Cardiac septum (tissue), 1 donor: Measurements from ENCODE around the gene GRAP2. TPM values are rescaled to one million over a fixed set of nuclear protein-coding genes. Genes with fewer than 3 reads are reported as not detected.

Source experiments
- DNase-seq: peaks from one replicate; pipeline ENCODE4 v3.0.0-alpha.2; 2020; ENCODE audit warnings: low spot score
- intact Hi-C: fragments of 100-400 bp; cut with DNase I; formaldehyde crosslinking; loops from one replicate; pipeline ENCODE4 v1.14.0; 2022
- total RNA-seq: library from RNA; stranded (reverse); fragmentation: NEBNext Ultra II Directional; extraction: Animal tissue kit (Norgen Biotek cat#: 25700); gene quantifications from one replicate; pipeline ENCODE4 v1.2.1, GENCODE V29; 2021
- donor health status: DM: no; HTN: no; CAD: no.

GRAP2 gene
- total RNA-seq, 1 donor from 2014 or later, result 1.2 TPM

GRCh38 chr22:39917776-39918495 is 17.1 kb downstream of the GRAP2 start:
- intact Hi-C loops, result no loop called here
- DNase-seq, result no peak

DNA sequence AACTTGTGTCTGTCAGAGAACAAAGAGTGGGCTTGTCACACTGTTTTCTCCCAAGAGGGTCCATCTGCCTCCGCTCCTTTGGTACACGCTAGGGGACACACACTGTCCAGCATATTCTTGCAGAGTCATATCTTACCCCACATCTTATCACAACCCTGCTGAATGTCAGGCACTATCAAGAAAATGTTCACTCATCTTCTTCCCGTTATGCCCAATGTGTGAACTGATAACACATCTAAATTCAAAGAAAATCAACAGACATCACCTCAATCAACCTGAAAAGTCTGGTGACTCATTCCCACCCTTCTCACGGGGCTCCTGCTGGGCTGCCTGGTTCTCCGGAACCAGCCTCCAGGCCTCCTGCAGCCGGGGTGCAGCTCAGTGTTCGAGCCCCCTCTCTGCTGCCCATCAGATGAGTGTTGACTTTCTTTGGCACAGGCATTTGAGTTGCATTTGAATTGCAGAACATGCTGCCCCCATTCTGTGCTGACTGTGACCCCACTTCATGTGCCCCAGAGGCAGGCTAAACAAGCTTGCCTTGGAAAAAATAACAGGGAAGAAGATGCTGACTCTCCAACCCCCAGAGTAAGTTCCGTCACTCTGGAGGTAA is 19.4 kb downstream of the GRAP2 start:
- intact Hi-C loops, result no loop called here
- no peak for DNase-seq

- intact Hi-C loops, result no loop called here
- DNase-seq, result no peak
Observed at GRCh38 chr22:39923696-39924095, 22.8 kb downstream of the GRAP2 start.

- intact Hi-C loops, result no loop called here
- DNase-seq, result no peak
Observed at GRCh38 chr22:39924286-39924685, 23.4 kb downstream of the GRAP2 start.

DNA sequence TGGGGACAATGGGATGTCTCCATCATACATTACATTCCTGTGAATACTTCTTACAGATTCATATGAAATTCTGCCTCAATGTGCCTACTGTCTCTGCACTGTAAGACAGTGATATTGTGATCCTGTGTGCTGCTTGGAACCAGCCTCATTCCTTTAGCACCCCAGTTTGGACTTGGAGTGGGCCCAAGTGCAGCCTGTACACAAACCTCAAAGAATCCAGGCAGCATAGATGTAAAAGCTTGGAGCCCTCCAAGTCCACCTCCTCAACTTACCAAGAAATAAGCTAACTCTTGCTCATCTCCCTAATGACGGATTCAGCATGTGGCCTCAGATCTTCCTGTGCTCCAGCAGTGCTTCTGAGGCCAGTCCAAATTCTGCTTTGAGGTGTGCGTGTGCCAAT is 24.4 kb downstream of the GRAP2 start:
- no peak for DNase-seq
- intact Hi-C loops, result no loop called here

GRCh38 chr22:39925909-39926679 is 25.2 kb downstream of the GRAP2 start:
- no peak for DNase-seq
- intact Hi-C loops, result no loop called here

- intact Hi-C loops, result no loop called here
Observed at GRCh38 chr22:39926753-39927152, 25.9 kb downstream of the GRAP2 start.

DNA sequence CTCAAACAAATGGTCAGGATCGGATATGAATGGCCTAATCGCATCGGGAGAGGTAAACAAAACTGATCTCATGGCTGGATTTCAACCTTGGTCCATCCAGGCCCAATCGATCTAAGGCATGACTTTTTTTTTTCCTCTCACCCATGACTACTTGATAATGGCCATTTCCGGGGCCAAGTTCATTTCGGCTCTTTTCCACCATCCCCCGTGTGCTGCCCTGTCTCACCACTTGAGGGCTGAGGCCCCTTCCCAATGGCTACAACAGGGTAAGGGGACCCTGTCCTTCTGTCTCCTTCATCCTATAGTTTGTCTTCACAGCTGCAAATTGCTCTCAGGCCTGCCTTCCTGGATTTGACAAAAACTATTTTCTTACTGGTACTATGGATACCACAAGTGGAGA is 26.7 kb downstream of the GRAP2 start:
- no peak for DNase-seq
- intact Hi-C loops, result no loop called here

More at GRCh38 chr22:39926753-39927152, 25.9 kb downstream of the GRAP2 start:
- no peak for DNase-seq

- intact Hi-C loops, result no loop called here
- no peak for DNase-seq
Observed at GRCh38 chr22:39928536-39929520, 27.9 kb downstream of the GRAP2 start.

- DNase-seq, result no peak
- intact Hi-C loops, result no loop called here
Observed at GRCh38 chr22:39931251-39931650, 30.4 kb downstream of the GRAP2 start.

DNA sequence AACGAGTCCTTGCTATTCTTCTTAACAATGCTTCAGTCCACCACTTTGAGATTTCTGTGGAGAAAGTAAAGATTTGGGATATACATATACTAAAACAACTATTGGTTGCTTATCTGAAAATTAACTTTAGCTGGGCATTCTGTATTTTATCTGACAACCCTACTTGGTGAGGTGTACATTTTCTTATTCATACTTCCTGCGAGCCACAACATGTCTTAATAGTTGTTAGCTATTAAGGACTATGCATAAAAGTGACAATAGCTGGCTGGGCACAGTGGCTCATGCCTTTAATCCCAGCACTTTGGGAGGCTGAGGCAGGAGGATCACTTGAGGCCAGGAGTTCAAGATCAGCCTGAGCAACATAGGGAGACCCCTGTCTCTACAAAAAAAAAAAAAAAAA is 31.3 kb downstream of the GRAP2 start:
- DNase-seq, result no peak
- intact Hi-C loops, result no loop called here

- intact Hi-C loops, result no loop called here
- no peak for DNase-seq
Observed at GRCh38 chr22:39932918-39933649, 32.2 kb downstream of the GRAP2 start.

DNA sequence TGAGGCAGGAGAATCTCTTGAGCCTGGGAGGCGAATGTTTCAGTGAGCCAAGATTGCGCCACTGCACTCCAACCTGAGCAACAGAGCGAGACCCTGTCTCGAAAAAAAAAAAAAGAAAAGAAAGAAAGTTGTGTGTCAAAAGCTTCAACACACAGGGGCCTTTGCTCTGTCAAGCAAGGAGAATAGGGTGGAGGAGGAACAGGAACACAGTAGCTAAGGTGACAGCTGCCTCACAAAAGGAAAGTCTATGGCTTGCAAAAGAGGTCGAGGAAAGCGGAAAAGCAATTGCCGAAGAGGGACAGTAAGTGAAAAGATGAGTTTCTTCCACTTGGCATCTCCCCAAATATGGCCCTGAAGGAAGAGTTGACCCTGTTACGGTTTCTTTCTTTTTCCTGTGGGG is 32.9 kb downstream of the GRAP2 start:
- intact Hi-C loops, result no loop called here
- DNase-seq, result no peak

DNA sequence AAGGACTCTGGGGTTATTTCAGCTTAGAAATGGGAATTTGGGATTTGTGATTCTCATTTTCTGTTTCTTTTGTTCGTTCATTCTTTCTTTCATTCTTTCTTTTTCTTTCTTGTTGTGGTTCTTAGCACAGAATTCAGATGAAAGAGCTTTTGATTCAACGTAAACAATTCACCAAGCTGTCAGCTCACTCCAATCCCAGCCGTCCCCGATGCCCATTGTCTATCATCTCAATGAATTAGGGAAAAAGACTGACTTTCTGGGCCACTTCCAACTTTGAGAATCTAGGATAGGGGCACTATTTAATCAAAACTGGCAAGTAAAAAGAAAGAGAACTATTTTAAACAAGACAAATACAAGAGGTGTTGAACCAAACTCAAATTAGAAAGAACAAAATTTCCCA is 34.2 kb downstream of the GRAP2 start:
- DNase-seq, result no peak
- intact Hi-C loops, result no loop called here

DNA sequence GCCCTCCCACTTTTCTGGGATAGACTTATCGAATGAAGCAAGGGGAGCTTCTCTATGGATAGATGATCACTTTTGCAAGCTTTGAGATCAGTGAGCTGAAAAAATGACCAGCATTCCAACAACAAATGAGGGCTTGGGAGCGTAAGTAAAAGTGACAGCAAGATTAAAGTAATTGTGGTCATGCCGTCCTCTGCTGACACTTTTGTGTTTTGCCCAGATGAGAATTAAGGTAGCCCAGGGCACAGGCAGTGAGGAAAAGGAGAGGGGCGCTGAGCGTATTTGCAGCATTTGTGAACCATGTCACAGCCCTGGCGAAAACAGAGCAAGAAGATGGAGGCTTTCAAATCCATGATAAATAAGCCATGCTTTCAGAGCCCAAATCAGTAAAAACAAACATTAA is 34.7 kb downstream of the GRAP2 start:
- no peak for DNase-seq
- intact Hi-C loops, result no loop called here

GRCh38 chr22:39936523-39937145 is 35.8 kb downstream of the GRAP2 start:
- DNase-seq, result no peak
- intact Hi-C loops, result no loop called here

DNA sequence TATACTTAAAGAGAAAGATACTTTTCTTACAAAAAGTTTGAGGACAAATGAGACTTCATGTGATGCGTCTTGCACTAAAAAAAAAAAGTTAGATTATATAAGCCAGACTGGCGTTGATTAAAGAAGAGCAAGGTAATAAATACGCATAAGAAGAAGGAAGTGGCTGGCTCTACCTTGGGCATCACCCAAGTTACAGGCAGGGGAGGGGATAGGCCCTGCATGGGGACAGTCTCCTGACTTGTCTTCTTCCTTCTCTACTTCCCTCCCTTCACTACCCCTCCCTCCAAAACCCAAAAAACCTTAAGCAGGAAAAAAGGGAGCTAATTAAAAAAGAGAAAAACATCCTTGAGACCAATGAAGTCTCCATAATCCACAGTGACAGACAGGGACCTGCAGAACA is 37.0 kb downstream of the GRAP2 start:
- DNase-seq, result no peak
- intact Hi-C loops, result no loop called here

DNA sequence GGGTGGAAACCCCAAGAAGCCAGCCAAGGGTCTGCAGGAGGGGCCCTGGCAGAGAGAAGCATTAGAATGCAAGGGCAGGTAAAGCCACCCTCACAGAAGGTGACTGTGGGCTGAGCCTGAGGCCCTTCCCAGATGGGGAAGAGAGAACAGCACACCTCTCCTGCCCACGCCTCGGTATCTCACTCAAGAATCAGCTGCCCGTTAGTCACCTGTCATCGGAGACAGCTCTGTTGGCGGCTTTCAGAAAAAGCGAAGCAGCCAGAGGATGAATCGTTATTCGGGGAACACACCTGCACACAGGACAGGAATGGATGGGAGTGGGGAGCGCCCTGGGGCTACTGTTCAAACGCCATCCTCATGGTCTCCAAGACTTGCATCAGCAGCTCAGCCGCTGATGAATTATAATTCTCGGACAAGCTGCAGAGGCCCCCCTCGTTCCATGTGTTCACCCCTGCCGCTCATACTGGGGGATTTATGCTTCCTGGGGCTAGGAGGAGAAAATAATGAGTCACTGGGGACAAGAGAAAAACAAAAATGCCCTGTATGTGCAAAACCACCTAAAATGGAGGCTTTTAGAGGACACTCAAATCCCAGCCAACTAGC is 37.7 kb downstream of the GRAP2 start:
- no peak for DNase-seq
- intact Hi-C loops, result no loop called here
